Measurements from ENCODE around the gene CLTA.

DNA sequence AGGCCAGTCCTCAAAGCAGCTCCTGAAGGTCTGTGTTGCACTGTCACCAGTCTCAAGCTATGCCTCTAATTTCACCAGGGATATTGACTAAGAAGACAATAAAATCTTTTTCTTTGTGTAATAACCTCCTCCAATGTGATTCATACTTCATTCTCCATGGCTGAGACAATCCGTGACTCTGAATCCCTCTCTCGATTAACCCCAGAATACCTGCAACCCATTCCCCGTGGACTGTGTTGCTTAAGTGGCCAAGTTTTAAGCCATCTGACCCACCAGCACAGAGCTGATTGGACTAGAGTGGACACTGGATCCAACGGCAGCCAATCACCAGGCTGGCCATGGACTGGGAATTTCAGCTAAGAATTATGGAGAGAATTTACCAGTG is 26.9 kb upstream of the CLTA start:
- TF ChIP-seq POLR2A (IDR thresholded peaks at IDR 0.05; ENCODE audit: low read depth, low read length) (no peak), POLR2AphosphoS5 (IDR thresholded peaks at IDR 0.05; ENCODE audit: low read depth, low read length) (no peak), TAF1 (IDR thresholded peaks at IDR 0.05; ENCODE audit: low read depth, low read length) (no peak), SPI1 (IDR thresholded peaks at IDR 0.05; ENCODE audit: low read depth, low read length) (no peak)

Measured in GM12891 (cell line).